GM21367 (cell line): ENCODE measurements around the gene TMEM184B.

Experiments used
- ATAC-seq: cut with Tn5 transposase; IDR thresholded peaks from one replicate; pipeline ENCODE4 v1.9.1; 2021; ENCODE audit not compliant: unreplicated experiment

The TMEM184B gene

DNA sequence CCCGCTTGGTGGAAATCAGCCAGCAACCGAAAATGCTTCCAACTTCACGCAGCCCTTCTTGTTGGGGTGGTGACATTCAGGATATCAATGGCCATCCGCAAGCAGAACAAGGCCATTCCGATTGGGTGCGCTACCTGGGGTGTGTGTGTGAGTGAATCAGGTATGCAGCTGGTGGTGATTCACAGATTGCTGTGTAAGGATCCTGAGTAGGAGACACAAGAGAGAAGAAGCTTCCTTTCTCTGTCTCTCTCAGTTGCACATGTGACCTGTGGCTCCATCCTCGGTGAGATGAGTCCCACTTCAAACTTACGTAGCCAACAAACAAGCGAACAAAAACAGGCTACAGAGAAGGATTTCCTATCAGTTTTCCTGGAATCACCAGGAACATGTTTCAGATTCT lies 9.6 kb upstream of the TMEM184B start:
- ATAC-seq, result no peak

DNA sequence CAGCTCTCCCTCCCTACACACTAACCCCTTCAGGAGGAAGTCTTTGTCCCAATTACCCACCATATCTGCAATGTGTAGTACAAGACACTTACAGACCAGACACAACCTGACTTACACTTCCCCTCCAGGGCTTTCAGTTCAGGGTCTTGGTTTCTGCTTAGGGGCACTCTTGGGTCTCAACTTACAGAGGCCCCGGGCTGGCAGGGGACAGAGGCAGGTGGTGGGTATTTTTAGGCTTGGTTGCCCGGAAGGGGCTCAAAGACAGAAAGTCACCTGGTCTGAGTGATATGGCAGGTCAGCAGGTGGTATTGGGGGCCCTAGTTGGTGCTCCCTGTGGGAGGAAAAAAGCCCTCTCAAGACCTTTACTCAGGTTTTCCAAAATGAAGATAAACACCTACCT lies 3.4 kb upstream of the TMEM184B start:
- ATAC-seq, result no peak

DNA sequence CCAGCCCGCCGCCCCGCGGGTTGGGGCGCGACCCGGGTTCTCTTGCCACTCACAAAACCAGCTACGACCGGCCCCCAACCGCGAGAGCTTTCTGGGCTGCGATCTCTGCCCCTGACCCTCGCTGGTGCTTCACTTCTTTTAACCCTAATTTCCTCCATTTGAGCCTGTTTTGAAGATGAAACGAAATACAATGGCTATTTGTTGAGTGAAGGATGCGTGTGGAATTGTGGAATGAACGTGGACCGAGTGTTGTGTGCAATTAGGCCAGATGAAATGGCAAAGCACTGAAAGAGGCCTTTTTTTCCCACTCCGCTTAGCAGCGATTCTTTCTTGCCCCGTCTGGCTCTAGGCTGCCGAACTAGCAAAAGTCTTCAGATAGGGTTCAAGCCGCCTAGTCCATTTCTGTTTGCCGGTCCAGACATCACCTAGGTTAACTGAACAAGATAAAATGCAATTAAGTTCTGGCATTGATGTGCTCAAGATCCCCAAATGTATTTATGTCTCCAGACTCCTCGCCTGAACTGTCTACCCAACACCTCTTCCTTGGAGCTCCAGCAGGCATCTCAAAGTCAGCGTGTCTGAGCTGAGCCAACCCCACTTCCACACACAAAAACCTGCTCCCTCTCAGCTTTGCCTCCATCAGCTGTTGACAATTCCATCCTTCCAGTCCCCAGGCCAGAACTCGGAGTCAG lies 471 bp upstream of the TMEM184B start:
- no peak for ATAC-seq

DNA sequence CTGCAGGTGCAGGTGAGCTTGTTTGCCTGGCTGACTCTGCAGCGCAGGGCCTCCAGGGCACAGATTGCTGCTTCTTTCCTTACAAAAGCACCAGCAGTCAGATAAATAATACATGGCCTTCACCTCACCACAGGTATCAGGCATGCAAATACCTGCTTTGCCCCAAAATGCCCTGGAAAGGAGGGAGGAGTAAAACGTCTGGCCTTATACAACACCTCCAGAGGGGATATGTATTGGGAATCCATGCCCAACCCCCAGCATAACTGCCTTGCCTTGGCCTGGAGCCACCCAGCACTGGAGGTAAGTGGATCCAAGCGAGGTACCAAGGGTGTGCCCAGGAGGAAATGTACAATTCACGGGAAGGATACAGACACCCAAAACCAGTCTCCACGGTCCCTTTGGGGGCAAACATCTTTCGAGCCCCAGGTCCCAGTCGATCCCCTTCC lies 860 bp downstream of the TMEM184B start:
- no peak for ATAC-seq

DNA sequence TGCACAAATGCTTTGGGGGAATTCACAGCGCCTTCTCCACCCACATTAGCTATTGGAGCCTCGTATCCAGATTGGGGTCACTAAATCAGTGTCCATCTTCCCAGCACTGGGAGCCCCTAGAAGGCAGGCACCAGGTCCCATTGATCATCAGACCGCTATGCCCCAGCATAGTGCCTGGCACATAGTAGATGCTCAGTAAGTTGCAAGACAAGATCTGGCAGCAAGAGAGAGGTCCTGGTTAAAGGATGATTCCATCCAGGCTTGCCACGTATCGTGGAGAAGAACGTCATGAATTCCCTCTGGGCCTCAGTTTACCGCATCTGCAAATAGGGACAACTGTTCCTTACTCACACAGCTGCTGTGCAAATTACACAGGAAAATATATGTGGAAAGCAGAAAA lies 1.7 kb downstream of the TMEM184B start:
- no peak for ATAC-seq

DNA sequence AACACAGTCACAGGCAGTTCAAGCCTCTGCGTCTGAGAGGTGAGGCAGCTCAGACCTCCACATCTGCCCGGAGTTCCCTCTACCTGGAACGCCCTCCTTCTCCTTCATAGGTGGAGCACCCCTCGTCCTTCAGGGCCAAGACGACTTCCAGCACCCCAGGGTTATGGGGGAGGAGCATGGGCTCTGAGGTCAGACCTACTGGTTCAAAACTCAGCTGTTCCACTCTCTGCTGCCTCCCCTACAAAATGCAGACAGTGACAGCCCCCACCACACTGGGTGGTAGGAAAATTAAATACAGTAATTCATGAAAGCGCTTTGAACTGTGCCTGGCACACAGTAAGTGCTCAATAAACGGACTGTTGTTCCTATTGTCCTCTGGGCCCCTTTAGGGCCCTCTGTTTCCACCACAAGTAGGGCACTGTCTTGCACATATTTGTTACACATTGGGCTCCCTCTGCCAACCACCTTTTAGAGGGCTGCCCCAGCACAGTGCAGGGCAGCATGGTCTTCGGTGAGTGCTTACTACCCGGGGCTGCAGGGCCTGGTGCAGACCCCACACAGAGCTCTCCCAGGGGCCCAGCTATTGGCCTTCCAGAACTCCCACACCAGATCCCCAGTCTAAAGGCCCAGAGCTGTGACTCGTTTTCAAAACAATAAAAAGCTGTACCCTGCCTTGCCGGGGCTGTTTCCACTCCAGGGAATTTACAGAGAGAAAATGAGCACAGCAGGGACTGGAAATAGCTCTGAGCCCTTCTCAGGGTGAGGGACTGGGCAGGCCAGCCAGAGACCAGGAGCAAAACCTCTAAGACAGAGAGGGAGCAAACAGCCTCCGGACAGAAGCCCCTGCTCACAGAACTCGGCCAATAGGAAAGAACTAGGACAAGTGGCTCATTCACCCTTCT lies 2.5 kb downstream of the TMEM184B start:
- no peak for ATAC-seq

DNA sequence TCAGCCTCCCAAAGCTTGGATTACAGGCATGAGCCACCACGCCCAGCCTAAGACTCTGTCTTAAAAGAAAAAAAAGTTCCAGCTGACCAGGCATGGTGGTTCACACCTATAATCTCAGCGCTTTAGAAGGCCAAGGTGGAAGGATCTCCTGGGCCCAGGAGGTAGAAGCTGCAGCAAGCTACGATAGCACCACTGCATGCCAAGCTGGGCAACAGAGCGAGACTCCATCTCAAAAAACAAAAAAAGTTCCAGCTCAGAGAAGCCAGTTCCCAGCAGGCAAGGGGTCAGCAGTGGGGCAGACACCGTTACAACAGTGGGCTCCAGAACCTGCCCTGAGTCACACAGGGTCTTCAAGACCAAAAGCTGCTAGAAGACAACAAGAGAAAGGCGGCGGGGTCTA lies 3.3 kb downstream of the TMEM184B start:
- ATAC-seq, result no peak

DNA sequence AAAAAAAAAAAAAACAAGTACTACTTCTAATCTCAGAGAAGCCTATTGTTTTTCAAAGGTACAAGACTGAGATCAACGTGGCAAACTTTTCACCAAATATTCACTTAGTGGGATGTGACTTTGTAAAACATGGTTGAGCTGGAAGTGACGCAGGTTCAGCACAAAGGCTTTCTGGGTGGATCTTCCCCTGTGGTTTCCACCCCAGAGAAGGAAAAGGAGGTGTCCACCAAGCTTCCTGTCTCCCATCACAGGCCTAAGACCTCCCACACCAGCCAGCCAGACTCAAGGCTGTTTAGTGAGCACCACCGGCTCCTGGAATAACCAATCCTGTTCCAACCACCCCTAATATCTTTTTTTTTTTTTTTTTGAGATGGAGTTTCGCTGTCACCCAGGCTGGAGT lies 5.7 kb downstream of the TMEM184B start:
- no peak for ATAC-seq

DNA sequence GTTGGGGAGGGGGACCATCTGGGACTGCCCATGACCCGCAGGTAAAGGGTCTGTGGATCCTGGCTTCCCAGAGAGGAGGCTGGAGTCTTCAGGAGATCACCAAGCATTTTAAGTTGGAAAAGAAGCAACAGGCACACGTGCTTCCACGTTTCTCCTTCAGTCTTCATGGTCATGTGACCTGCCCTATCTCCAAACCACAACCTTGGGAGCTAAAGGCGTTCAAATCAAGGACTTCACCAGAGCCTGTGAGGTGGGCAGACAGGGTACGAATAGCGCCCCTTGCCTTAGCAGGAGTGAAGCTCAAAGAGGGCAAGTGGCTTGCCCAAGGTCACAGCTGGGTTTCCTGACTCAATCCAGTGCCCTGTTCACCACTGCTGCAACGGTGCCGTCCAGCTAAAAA lies 6.7 kb downstream of the TMEM184B start:
- ATAC-seq, result no peak

DNA sequence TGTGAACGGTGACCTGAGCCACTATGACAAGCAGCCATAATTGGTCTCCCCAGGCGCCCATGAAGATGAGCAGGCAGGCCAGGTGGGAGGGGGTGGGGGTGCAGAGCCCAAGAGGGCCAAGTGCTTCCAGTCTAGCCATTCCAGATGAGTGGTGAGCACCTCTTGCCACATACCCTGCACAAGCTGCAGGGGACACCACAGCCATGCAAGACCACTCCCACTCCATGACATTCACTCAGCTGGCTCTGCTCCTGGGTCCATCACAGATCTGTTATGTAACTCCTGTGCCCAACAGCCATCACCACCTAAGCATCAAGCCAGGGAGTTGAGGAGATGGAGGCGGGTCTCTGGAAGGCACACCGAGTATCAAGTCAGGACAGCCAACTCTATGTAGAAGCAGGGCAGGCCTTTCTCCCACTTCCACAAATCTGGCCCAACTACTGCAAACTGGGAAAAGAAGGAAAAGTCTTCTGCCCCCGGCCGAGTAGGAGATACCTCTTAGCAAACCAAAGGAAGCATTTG lies 8.4 kb downstream of the TMEM184B start:
- no peak for ATAC-seq

DNA sequence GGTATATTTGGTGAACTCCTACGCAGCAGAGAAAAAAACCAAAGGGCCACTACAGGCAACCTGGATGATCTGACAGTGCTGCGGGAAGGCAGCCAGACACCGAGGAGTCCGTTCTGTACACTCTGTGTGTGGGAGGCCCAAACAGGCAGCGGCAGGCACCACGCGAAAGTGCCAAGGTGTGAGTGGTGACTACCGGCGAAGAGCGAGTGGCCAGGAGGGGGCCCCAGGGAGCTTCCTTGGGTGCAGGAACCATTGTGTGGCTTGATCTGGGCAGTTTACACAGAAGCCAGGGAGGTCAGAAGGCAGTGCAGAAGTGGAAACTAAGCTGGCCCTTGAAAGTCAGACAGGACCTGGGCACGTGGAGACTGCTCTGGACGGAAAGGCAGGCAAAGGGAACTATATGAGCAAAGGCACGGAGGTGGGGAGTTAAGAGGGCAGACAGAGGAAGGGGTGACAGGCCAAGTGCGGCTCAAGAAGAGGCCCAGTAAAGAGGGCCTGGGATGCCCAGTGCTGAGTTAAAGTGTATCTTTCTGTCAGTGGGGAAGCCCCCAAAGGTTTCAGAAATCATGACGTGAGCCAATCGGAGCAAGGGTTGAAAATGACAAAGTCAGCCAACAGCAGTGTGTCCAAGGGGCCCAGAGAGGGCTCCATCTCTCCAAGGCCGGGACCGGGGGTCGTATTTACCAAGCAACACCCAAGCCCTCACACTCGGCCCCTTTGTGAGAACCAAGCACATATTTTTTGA lies 10.6 kb downstream of the TMEM184B start:
- ATAC-seq, result no peak

DNA sequence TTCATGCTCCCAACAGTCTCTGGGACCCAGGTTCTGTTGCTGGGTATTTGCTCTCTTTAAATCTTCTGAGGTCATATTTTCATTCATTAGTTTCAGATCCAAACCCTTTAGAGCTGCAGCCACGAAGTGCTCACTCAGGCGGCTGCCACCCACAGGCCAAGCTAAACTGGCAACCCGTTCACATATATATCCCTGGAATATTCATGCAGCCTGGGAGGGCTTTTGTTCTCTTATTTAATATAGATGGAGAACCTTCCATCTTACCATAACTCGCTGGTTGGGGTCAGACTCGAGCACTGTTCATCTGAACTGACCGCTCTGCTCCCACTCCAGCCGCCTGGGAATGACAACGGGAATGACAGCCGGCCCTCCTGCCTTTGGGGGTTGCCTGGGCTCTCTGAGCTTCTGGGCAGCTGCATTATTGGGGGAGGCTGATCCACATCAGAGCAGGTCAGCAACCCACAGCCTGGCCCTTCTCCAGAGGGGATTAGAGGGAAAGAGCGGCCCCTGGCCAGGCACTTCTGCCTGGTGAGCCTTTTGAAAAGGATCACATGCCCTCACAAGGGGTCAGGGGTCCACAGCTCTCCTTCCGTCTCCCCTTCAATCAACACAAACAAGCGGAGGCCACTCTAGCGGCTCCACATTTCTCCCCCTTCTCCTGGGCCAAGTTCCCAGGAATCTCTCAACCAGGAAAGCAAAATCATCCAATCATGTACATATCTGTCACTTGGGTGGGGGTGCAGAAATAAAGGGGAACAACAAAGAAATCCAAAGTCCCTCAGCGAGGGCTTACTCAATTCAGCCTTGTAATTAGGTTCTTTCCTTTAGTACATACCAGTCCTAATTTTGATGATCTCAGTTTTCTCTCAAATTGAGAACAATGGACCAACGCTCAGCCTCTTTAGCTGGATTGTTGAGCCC lies 11.8 kb downstream of the TMEM184B start:
- no peak for ATAC-seq

DNA sequence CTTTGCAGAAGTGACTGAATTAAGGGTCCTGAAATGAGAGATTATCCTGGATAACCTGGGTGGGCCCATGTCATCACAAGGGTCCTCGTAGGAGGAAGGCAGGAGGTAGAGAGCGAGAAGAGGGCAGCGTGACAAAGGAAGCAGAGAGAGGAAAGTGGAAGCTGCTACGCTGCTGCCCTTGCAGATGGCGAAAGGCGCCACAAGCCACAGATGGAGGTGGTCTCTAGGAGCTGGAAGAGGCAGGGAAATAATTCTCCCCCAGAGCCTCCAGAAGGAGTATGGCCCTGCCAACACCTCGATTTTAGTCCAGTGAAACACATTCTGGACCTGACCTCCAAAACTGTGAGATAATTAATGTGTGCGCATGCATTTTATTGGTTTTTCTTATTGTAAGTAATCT lies 13.4 kb downstream of the TMEM184B start:
- ATAC-seq, result no peak

DNA sequence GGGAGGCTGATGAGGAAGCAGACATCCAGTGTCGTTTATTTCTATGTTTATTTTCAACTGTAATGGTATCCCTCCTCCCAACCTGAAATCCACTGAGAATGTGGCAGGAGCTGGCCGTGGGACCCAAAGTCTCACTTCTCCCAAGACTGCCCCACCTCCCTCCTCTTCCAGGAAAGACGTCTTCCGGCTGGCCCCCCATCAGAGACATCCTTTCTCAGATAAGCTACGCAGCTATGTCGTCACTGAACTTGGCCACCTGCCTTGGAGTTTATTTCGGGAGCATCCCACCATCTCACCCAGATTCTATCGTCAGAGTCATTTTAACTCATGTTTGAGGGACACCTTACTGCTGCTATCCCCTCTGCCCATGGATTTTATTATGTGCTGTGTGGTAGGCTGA lies 13.9 kb downstream of the TMEM184B start:
- no peak for ATAC-seq

DNA sequence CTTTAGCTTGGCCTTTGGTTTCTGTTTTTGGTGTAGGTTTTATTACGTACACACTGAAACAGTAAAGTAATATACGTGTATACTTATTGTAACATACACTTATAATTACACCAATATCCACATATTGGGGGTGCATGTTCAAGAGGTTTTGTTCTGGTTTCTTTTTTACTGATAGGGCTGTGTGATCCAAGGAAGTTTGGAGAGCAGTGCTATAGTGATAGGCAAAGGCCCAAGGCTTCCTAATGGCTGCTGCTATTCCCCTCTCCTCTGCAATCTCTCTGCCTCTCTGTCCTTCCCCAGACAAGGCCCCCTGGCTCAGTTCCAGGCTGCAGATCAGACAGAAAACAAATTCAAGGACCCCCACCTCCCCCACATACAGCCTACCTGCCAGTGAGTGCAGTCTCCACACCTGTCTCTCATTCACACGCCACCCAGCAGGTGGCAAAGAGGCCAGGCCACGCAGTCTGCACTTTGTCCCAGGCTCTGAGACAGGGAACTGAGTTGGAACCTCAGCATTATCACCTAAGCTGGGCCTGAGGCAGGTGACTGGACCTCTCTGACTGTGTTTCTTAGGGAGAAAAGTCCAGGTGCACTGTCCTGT lies 15.1 kb downstream of the TMEM184B start:
- ATAC-seq, result no peak

DNA sequence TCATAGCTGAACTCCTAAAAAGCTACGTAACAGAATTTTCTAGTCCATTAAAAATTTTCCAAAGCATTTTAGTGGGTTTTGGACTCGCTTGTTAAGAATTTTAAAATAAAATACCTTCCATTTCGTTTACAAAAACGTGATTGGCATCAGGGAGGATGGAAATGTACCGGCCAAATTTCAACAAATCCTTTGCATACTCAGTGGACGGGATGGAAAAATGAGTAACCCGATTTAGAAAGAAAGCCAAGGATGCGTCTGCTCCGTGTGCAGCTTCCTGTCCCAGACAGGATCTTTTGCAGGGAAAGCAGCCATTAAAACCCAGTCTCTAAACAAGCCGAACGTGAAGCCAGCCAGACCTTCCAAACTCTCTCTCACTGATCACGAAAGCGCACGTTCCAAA lies 15.6 kb downstream of the TMEM184B start:
- ATAC-seq, result no peak

DNA sequence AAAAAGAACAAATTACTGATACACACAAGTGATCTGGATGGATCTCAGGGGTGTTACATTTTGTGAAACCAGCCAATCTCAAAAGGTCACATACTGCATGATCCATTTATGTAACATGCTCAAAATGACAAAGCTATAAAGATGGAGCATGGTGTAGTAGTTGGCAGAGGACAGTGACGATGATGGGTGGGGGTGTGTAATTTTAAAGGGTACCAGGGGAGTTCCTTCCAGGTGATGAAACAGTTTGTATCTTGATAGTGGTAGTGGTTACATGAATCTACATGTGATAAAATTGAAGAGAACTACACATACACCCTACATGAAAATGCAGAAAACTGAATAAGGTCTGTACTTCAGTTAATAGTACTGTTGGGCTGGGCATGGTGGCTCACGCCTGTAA lies 17.1 kb downstream of the TMEM184B start:
- ATAC-seq, result no peak

DNA sequence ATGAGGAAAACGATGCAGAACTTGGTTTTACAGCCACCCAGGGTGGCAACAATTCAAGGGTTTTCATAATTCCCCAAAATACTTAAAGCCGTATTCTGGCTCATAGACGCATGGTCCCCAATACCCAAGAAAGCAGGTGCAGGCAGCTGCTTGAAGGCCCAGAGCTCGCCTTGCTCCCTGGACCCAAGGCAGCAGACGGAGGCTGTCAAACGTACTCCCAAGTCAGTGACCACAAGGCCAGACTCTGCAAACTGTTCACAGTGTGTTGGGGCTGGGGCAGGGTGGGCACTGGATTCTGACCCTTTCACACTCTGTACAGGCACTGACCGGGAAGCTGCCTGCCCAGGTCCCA lies 21.5 kb downstream of the TMEM184B start:
- no peak for ATAC-seq

DNA sequence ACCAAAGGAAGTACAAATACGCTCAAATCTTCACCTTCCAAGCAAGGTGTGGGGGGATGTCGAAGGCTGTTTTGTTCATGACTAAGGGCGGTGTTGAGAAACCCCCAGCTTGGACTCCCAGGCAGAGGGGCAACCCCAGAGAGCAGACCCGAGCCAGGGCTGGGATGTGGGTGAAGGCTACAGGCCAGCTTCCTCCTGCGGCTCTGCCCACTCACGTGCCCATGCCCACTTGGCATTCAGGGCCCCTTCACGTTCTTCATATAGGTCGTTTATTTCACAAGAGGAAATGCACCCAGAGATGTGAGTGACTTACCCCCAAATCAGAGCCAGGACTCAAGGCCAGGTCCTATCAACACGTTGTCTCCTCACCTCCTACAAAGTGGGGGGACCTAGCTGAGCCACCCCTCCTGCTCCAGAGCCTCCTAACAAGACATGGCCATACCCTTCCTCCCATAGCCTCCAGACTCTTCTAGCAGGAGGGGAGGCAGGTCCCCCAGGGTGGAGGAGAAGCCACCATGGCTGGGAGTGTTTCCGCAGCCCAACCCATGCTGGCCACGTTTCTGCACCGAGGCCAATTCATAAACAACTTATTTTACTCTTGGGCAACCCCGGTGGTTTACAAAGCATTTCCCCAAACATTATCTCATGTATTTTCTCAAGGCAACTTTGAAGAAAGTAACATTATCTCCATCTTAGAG lies 22.0 kb downstream of the TMEM184B start:
- no peak for ATAC-seq
